ENCODE measurements around the gene ZNF544.

GRCh38 chr19:58248886-58249285 is 20.2 kb downstream of the ZNF544 start:
- TF ChIP-seq, protein P1, sequence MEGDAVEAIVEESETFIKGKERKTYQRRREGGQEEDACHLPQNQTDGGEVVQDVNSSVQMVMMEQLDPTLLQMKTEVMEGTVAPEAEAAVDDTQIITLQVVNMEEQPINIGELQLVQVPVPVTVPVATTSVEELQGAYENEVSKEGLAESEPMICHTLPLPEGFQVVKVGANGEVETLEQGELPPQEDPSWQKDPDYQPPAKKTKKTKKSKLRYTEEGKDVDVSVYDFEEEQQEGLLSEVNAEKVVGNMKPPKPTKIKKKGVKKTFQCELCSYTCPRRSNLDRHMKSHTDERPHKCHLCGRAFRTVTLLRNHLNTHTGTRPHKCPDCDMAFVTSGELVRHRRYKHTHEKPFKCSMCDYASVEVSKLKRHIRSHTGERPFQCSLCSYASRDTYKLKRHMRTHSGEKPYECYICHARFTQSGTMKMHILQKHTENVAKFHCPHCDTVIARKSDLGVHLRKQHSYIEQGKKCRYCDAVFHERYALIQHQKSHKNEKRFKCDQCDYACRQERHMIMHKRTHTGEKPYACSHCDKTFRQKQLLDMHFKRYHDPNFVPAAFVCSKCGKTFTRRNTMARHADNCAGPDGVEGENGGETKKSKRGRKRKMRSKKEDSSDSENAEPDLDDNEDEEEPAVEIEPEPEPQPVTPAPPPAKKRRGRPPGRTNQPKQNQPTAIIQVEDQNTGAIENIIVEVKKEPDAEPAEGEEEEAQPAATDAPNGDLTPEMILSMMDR (IDR thresholded peaks at IDR 0.05), result no peak
- no peak for TF ChIP-seq POLR2A (IDR thresholded peaks at IDR 0.05)
